ENCODE results near the gene SEC31B. TPM values are rescaled to one million over a fixed set of nuclear protein-coding genes. Genes with fewer than 3 reads are reported as not detected.

SEC31B gene
- polyA plus RNA-seq, 3 donors from 2014 or later: 0.18 to 0.57 TPM; not detected in 1

DNA sequence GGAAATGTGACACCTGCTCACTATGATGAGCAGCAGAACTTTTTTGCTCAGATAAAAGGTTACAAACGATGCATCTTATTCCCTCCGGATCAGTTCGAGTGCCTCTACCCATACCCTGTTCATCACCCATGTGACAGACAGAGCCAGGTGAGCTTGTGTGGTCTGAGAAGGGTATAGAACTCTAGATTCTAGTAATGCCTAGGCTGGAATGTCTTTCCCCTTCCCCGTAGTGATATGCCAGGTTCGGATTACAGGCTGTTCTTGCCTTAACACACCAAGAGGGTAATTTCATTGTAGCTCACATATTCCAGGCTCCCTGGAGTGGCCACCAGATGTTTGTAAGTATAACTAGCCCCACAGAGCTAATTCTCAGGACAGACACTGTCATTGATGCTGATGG is 25.3 kb upstream of the SEC31B start:
- H3K36me3 Mint-ChIP-seq: peaks cover 16 to 67% (median 46%) of the 10 kb centered on the region in 3 donors
- peaks cover 0 to 2% (median 1%) of the 10 kb centered on the region in 3 donors for H3K27me3 Mint-ChIP-seq (ENCODE audit: low read depth in 3 of 3)
- H3K27ac Mint-ChIP-seq: no peak overlapping the region
- no peaks in the 10 kb centered on the region for H3K9me3 Mint-ChIP-seq
- no peak overlapping the region for H3K4me3 Mint-ChIP-seq
- H3K4me1 Mint-ChIP-seq: peaks cover 0 to 2% of the 10 kb centered on the region in 2 donors
- no peak for DNase-seq

DNA sequence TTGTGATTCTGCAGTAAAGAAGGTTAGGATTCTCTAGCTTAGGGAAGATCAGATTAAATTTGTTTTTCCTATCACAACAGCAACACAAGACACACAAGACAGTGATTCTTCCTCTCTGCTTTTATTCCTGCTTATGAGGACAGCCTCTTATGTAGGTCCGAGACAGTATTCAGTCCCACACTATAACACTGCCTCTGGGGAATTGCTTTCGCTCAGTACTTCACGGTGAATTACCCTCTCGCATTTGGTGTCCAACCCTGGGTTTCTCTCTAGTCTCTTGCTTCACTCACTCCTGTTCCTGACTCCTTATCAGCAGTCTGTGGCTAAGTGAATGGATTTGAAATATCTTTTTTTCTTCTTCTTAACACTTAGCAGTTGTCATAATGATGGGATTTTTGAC is 17.8 kb upstream of the SEC31B start:
- no peak for DNase-seq
- Mint-ChIP-seq H3K27me3 (ENCODE audit: low read depth in 3 of 3) (peaks cover 0 to 12% (median 3%) of the 10 kb centered on the region in 3 donors), H3K27ac (peak overlapping the region in 3 of 6 donors; percentile 14 to 61 (median 55)), H3K4me3 (peak overlapping the region in 3 of 5 donors; percentile 27 to 68 (median 30)), H3K36me3 (peaks cover 0 to 25% (median 13%) of the 10 kb centered on the region in 3 donors), H3K4me1 (peaks cover 5 to 6% of the 10 kb centered on the region in 2 donors), H3K9me3 (no peaks in the 10 kb centered on the region)

DNA sequence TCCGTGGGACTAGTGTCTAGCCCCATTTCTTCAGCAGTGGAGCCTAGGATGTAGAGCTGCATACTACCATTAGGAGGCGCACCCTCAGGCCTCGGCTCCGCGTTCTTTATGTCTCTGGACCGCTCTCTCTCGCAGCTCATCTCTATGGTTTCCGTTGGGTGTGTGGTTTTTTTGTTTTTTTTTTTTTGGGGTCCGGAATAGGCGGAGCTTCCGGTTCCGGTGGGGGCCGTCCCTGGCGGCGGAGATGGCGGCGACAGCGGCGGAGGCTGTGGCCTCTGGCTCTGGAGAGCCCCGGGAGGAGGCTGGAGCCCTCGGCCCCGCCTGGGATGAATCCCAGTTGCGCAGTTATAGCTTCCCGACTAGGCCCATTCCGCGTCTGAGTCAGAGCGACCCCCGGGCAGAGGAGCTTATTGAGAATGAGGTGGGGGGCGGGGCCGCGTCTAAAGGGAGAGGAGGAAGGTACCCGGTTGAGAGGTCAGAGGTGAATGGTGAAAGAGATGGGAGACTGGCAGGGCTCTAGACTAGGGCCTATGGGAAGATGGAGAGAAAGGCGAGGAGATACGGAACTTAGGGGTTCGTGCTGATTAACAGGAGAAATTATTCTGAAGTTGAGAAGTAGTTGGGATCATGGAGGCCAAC is 16.2 kb upstream of the SEC31B start, which contains the start of gene HIF1AN:
Gene HIF1AN, plus strand, starts transcription at position 229 of the 639 bp plus-strand sequence. Its CDS starts 16 bp downstream, at position 245.
- H3K36me3 Mint-ChIP-seq: peaks cover 0 to 19% (median 4%) of the 10 kb centered on the region in 3 donors
- peak within 1 kb of the TSS in 1 of 6 donors; percentile 26 for H3K27ac Mint-ChIP-seq
- H3K4me3 Mint-ChIP-seq: no peak within 1 kb of the TSS
- H3K4me1 Mint-ChIP-seq: peaks cover 5 to 15% of the 10 kb centered on the region in 2 donors
- peaks cover 0 to 12% (median 3%) of the 10 kb centered on the region in 3 donors for H3K27me3 Mint-ChIP-seq (ENCODE audit: low read depth in 3 of 3)
- peak; percentile 89 to 95 (median 92) for DNase-seq
- H3K9me3 Mint-ChIP-seq: no peaks in the 10 kb centered on the region

DNA sequence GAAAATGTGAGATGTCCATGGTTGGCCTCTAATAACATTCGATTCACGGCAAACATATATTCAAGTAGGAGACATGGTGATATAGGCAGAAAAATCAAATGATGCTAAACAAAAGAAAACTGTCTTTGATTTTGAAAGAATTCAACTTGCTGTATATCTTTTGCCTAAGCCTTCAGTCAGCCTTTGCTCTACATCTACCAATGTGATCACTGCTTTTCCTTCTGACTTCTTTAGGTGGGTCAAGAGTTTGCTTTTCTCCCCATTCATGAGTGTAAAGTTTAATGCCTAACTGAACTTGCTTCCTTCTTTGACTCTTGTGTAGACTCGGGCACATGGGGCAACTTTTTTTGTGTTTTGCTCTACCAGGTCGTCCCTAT is 15.7 kb upstream of the SEC31B start:
- Mint-ChIP-seq H3K27ac (no peak overlapping the region), H3K36me3 (peaks cover 0 to 15% (median 4%) of the 10 kb centered on the region in 3 donors), H3K9me3 (no peaks in the 10 kb centered on the region), H3K27me3 (ENCODE audit: low read depth in 3 of 3) (peaks cover 0 to 12% (median 3%) of the 10 kb centered on the region in 3 donors), H3K4me1 (peaks cover 4 to 17% of the 10 kb centered on the region in 2 donors), H3K4me3 (no peak overlapping the region)
- no peak for DNase-seq

DNA sequence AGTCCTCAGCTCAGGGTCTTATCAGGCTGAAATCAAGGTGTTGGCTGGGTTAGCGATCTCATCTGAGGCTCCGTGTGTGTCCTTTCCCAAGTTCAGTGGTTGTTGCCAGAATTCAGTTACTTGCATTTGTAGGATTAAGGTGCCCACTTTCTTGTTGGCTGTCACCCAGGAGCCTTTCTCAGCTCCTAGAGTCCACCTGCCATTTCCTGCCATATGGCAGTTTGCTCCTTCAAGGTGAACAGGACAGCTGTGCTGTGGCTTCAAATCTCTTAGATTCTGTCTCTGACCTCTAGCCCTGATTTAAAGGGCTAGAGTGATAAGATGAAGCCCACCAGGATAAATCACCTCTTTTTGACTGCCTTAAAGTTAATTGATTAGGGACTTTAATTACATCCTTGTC is 15.1 kb upstream of the SEC31B start:
- H3K27ac Mint-ChIP-seq: peak overlapping the region in 1 of 6 donors; percentile 26
- H3K27me3 Mint-ChIP-seq (ENCODE audit: low read depth in 3 of 3): peaks cover 5 to 16% (median 5%) of the 10 kb centered on the region in 3 donors

DNA sequence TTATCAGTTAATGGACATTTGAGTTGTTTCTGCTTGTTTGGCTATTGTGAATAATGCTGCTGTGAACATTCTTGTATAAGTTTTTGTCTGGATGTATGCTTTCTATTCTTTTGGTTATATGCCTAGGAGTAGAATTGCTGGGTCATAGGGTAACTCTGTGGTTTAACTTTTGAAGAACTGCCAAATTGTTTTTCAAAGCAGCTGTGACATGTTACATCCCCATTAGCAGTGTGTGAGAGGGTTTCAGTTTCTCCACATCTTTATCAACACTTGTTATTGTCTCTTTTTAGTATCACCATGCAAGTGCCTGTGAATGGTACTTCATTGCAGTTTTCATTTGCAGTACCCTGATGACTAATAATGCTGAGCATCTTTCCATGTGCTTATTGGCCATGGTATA is 12.1 kb upstream of the SEC31B start:
- no peaks in the 10 kb centered on the region for H3K9me3 Mint-ChIP-seq
- H3K27ac Mint-ChIP-seq: peak overlapping the region in 2 of 6 donors; percentile 40 to 55
- peaks cover 8 to 16% (median 15%) of the 10 kb centered on the region in 3 donors for H3K27me3 Mint-ChIP-seq (ENCODE audit: low read depth in 3 of 3)
- peaks cover 27 to 38% of the 10 kb centered on the region in 2 donors for H3K4me1 Mint-ChIP-seq
- peak overlapping the region in 2 of 5 donors; percentile 6 to 67 for H3K4me3 Mint-ChIP-seq
- peaks cover 1 to 8% (median 2%) of the 10 kb centered on the region in 3 donors for H3K36me3 Mint-ChIP-seq
- no peak for DNase-seq

More for the DNA sequence above, 15.1 kb upstream of the SEC31B start:
- Mint-ChIP-seq H3K36me3 (peaks cover 0 to 13% (median 9%) of the 10 kb centered on the region in 3 donors), H3K4me3 (no peak overlapping the region), H3K9me3 (no peaks in the 10 kb centered on the region), H3K4me1 (peaks cover 10 to 23% of the 10 kb centered on the region in 2 donors)
- no peak for DNase-seq

DNA sequence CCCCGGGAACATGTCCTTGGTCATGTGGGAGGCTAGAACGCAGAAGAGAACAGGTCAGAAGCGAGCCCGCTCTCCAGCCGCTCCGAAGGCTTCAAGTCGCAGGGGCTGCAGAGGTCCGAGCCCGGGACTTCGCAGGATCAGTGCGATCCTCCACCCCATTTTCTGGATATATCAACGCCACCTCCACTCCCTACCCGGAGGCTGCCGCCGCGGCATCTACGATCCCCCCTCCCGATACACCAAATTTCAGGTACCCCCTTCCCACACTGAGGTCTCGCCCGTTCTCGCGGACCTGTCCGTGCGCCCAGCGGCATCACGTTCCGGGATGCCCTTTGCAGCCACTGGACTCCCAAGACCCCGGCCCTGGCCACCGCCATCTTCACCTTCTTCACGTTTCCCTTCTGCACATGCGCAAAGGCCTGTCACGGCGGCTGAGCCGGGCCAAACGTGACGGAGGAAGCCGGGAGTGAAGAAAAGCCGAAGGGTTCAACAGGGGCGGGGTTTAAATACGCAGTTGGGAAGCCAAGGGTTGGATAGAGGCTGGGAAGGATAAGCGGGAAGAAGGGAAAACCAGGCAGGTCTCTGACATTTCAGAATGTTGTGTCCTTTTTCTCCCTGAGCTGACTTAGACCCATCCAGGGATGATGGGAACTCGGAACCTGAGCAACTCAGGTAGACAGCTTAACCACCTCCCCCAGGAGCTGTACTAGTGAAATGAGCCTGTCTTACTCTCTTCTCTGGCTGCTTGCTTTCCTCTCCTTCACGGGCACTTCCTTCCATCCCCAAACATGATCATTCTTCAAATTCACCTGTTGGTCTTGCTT is 10.0 kb upstream of the SEC31B start, which contains the start of gene NDUFB8:
Gene NDUFB8, minus strand, starts transcription at position 397 of the 824 bp plus-strand sequence. Its CDS starts 20 bp downstream, at position 377.
- Mint-ChIP-seq H3K27me3 (ENCODE audit: low read depth in 3 of 3) (peaks cover 8 to 15% (median 12%) of the 10 kb centered on the region in 3 donors), H3K9me3 (no peaks in the 10 kb centered on the region), H3K36me3 (peaks cover 4 to 18% (median 15%) of the 10 kb centered on the region in 3 donors), H3K27ac (peak within 1 kb of the TSS; percentile 93 to 100 (median 98)), H3K4me1 (peaks cover 30 to 47% of the 10 kb centered on the region in 2 donors), H3K4me3 (peak within 1 kb of the TSS; percentile 97 to 100 (median 100))
- DNase-seq: peak; percentile 82 to 85 (median 83)

DNA sequence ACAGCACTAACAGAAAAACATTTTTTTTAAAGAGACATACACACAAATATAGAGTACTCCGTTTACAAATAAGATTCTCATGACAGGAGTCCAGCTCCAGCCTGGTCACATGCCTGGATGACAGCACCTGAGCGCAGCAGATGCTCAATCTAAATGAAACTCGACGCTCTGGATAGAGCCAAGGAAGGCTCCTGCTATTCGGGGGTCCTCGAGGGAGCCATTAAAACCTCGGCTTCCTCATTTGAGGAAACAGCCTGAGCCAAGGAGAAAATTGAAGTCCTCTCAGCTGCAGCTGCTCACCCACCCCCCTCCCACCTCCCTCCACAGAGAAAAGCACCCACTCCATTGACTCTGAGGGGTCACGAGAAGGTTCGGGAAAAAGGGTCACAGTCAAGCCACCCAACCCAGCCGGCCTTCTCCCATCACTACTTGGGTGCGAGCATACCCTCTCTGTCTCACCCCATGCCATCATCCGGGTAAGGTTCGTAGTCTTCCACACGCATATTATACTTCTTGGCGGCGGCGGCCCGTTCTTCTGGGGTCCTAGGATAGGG is 9.3 kb upstream of the SEC31B start:
- H3K27me3 Mint-ChIP-seq (ENCODE audit: low read depth in 3 of 3): peaks cover 8 to 15% (median 12%) of the 10 kb centered on the region in 3 donors
- H3K4me3 Mint-ChIP-seq: peak overlapping the region; percentile 97 to 100 (median 100)
- H3K4me1 Mint-ChIP-seq: peaks cover 30 to 47% of the 10 kb centered on the region in 2 donors
- no peak for DNase-seq
- peaks cover 4 to 19% (median 18%) of the 10 kb centered on the region in 3 donors for H3K36me3 Mint-ChIP-seq
- peak overlapping the region; percentile 93 to 100 (median 98) for H3K27ac Mint-ChIP-seq
- H3K9me3 Mint-ChIP-seq: no peaks in the 10 kb centered on the region

DNA sequence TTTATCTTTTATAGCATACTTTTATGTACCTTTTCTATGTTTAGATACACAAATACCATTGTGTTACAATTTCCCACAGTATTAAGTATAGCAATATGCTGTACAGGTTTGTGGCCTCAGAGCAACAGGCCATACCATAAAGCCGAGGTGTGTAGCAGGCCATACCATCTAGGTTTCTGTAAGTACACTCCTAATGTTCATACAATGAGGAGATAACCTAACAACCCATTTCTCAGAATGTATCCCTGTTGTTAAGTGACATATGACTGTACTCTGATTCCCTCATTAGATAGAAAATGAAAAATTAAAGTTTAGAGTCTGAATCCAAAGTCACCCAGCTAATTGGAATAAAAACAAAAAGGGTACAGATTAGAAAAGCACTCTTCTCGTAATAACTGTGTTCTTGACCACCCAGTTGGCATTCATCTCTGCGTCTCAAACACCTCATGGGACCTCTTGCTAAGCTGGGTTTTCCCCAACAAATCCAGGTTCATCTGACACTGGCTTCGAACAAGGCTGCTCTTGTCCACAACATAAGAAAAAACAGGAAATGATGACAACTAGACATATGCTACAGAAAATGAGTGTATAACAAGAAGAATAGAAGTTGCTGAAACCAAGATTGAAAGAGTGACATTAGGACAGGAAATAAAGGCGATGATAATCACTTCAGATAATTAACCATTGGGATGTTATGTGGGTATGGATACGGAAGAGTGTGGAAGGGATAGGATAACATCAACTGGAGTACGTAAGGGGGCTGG is 8.6 kb upstream of the SEC31B start:
- Mint-ChIP-seq H3K27me3 (ENCODE audit: low read depth in 3 of 3) (peaks cover 8 to 15% (median 10%) of the 10 kb centered on the region in 3 donors), H3K27ac (peak overlapping the region; percentile 93 to 100 (median 98)), H3K4me1 (peaks cover 30 to 47% of the 10 kb centered on the region in 2 donors), H3K36me3 (peaks cover 4 to 25% (median 21%) of the 10 kb centered on the region in 3 donors), H3K9me3 (no peaks in the 10 kb centered on the region), H3K4me3 (peak overlapping the region; percentile 97 to 100 (median 100))
- DNase-seq: no peak

DNA sequence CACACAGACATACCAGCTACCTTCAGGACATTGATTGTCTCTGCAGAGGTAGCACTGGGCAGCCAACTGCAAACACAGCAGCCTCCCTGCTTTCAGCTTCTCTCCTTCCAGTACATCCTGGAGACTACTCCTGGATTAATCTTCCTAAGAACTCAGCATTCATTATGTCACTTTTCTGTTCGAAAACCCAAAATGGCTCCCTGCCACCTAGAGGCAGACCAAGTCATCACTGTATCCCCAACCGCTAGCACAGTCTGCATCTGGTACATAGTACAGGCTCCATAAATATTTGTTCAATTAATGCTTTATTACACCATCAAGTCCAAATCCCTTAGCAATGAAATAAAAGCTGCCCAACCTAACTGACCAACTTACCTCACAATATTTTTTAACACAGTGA is 5.0 kb upstream of the SEC31B start:
- no peak for DNase-seq
- Mint-ChIP-seq H3K27ac (no peak overlapping the region), H3K4me1 (peaks cover 22 to 29% of the 10 kb centered on the region in 2 donors), H3K4me3 (no peak overlapping the region), H3K9me3 (no peaks in the 10 kb centered on the region), H3K27me3 (ENCODE audit: low read depth in 3 of 3) (peaks cover 1 to 9% (median 5%) of the 10 kb centered on the region in 3 donors), H3K36me3 (peaks cover 11 to 29% (median 15%) of the 10 kb centered on the region in 3 donors)

DNA sequence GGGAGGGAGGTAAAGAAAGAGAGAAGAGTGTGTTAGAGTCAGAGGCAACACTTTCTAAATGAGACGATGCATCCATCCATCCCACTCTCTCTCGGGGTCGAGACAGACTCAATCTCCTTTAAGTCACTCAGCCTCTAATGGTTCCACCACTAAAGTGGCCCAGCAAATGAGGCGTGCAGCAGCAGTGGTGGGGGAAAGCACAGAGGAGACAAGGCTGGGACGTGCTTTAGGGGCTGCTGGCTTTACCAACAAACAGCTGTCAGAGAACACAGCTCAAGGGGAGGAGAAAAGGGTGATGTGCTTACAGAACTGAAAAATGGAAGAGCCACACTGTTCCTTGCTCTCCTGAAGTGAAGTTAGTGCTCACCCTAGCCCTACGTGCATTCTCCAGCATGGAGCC is 4.5 kb upstream of the SEC31B start:
- H3K36me3 Mint-ChIP-seq: peaks cover 11 to 29% (median 13%) of the 10 kb centered on the region in 3 donors
- peaks cover 19 to 25% of the 10 kb centered on the region in 2 donors for H3K4me1 Mint-ChIP-seq
- no peaks in the 10 kb centered on the region for H3K9me3 Mint-ChIP-seq
- no peak overlapping the region for H3K4me3 Mint-ChIP-seq
- no peak overlapping the region for H3K27ac Mint-ChIP-seq
- H3K27me3 Mint-ChIP-seq (ENCODE audit: low read depth in 3 of 3): peaks cover 0 to 5% (median 2%) of the 10 kb centered on the region in 3 donors
- no peak for DNase-seq

DNA sequence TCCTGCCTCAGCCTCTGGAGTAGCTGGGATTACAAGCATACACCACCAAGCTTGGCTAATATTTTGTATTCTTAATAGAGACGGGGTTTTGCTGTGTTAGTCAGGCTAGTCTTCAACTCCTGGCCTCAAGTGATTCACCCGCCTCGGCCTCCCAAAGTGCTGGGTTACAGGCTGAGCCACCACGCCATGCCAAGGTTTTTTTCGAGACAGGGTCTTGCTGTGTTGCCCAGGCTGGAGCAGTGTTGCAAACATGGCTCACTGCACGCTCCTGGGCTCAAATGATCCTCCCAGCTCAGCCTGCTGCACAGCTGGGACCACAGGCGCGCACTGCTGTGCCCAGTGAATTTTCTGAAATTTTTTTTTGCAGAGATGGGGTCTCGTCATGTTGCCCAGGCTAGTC is 3.3 kb upstream of the SEC31B start:
- H3K9me3 Mint-ChIP-seq: no peaks in the 10 kb centered on the region
- no peak overlapping the region for H3K4me3 Mint-ChIP-seq
- H3K4me1 Mint-ChIP-seq: peaks cover 12 to 20% of the 10 kb centered on the region in 2 donors
- peaks cover 0 to 6% (median 0%) of the 10 kb centered on the region in 3 donors for H3K27me3 Mint-ChIP-seq (ENCODE audit: low read depth in 3 of 3)
- H3K36me3 Mint-ChIP-seq: peaks cover 11 to 31% (median 16%) of the 10 kb centered on the region in 3 donors
- no peak for DNase-seq
- no peak overlapping the region for H3K27ac Mint-ChIP-seq
